Measurements from ENCODE around the gene FBXW8.

DNA sequence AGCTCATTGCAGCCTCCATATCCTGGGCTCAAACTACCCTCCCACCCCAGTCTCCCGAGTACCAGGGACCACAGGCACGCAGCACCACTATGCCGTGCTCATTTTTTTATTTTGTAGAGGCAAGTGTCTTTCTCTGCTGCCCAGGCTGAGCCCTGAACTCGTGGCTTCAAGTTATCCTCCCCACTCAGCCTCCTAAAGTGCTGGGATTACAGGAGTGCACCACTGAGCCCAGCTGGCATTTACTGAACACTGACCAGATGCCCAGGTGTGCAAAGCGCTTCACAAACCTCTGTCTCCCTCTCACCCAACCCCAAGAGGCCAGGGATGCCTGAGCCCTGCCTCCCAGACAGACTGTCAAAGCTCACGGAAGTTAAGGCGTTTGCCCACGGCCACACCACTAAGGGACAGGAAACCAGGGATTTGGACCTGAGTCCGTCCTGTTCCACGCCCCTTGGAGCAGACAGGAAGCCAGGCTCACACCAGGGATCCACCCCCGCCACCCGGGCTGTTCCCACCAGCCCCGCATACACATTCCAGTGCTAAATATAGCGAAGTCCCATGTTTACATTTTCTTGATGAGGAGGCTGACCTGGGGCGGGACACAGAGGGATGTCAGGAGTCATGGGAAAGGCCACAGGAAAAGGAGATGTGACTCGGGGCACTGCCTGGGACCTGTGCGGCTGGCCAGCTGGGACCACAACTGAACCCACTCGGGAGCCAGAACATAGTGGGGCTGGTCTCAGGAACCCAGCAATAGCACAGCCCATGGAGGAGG, 137.2 kb downstream of the FBXW8 start:
- TF ChIP-seq, protein P1, sequence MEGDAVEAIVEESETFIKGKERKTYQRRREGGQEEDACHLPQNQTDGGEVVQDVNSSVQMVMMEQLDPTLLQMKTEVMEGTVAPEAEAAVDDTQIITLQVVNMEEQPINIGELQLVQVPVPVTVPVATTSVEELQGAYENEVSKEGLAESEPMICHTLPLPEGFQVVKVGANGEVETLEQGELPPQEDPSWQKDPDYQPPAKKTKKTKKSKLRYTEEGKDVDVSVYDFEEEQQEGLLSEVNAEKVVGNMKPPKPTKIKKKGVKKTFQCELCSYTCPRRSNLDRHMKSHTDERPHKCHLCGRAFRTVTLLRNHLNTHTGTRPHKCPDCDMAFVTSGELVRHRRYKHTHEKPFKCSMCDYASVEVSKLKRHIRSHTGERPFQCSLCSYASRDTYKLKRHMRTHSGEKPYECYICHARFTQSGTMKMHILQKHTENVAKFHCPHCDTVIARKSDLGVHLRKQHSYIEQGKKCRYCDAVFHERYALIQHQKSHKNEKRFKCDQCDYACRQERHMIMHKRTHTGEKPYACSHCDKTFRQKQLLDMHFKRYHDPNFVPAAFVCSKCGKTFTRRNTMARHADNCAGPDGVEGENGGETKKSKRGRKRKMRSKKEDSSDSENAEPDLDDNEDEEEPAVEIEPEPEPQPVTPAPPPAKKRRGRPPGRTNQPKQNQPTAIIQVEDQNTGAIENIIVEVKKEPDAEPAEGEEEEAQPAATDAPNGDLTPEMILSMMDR (IDR thresholded peaks at IDR 0.05 in 4 of 5, conservative IDR thresholded peaks at IDR 0.05 in 1 of 5): no peak
- no peak for TF ChIP-seq POLR2A (IDR thresholded peaks at IDR 0.05)
